GM23338 (cell line): ENCODE measurements around the gene TOMM20L. TPM values are rescaled to one million over a fixed set of nuclear protein-coding genes. Genes with fewer than 3 reads are reported as not detected.

ENCODE experiments used
- NANOG ChIP-seq: IDR thresholded peaks from 2 replicates; pipeline ENCODE4 v1.6.1; 2016; ENCODE audit warnings: antibody characterized with exemption, borderline replicate concordance
- POLR2AphosphoS5 ChIP-seq: IDR thresholded peaks from 2 replicates; pipeline ENCODE4 v1.6.1; 2016; ENCODE audit warnings: antibody characterized with exemption, low read depth
- STAT1 ChIP-seq: IDR thresholded peaks from one replicate; pipeline ENCODE4 v1.6.1; 2016; ENCODE audit warnings: antibody characterized with exemption; ENCODE audit not compliant: unreplicated experiment
- ZNF331 ChIP-seq: fragments of 250-450 bp; sonication (Bioruptor Pico); IDR thresholded peaks from 2 replicates; pipeline ENCODE4 v1.5.0; 2020; ENCODE audit warnings: low read depth, mild to moderate bottlenecking, moderate library complexity
- polyA plus RNA-seq: library from polyadenylated mRNA; unstranded; fragments of >200 nt; fragmentation: Nextera tagmentation; extraction: Ambion mirVana; gene quantifications from 2 replicates; pipeline ENCODE4 v1.2.1, GENCODE V29; 2016
- total RNA-seq: library from RNA; depleted of rRNA; stranded (reverse); fragments of >200 nt; shearing (Covaris generic); gene quantifications from 2 replicates; pipeline ENCODE4 v1.2.3, GENCODE V29; 2014
- TF ChIP-seq, protein P1 (sequence below): fragments of 250-450 bp; sonication (Bioruptor Pico); IDR thresholded peaks from 2 replicates; pipeline ENCODE4 v1.5.0; 2020; ENCODE audit warnings: mild to moderate bottlenecking, moderate library complexity
- TF ChIP-seq, protein P2 (sequence below): IDR thresholded peaks from one replicate; pipeline ENCODE4 v1.6.1; 2018; ENCODE audit warnings: antibody characterized with exemption; ENCODE audit not compliant: unreplicated experiment
- TF ChIP-seq, protein P3 (sequence below), 2 experiments: fragments of 200-600 bp in 1 of 2; sonication (generic) in 1 of 2; conservative IDR thresholded peaks; 2 replicates each; pipeline versions ENCODE4 v1.5.1 to v1.6.1; 2016 to 2017; ENCODE audit warnings: antibody characterized with exemption in 2 of 2, low read depth in 2 of 2, mild to moderate bottlenecking in 2 of 2, moderate library complexity in 1 of 2
- TF ChIP-seq, protein P4 (sequence below): IDR thresholded peaks from 2 replicates; pipeline ENCODE4 v1.6.1; 2016; ENCODE audit warnings: antibody characterized with exemption

TOMM20L gene
- total and polyA plus RNA-seq, 2 experiments from 2014 or later, result not detected

DNA sequence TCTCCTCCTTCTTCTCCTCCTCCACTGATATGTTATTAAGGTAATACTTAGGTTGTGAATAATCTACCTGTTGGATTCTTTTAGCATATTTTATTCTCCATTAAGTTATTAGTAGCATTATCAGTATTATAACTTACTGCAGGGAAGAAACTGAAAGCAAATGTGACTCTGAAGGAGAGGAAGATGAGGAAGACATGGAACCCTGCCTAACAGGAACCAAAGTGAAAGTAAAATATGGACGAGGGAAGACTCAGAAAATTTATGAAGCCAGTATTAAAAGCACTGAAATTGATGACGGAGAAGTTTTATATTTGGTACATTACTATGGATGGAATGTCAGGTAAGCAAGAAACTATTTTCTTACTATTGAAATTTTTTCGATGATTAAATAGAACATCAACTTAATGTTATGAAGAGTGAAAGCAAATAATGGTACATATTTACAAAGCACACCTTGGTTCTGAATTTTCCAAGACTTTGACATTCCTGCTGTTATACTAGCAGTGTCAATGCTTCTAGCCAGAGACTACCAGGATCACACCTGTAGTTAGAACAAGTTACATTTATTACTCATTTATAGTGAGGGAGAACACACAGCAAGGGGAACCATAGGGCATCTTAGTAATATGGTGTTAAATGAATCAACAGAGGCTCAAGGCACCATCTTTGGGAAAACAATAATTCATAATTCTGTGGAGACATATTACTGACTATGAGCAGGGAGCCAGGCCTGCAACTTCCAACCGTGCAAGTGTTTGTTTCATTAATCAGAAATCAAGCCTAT, 42.0 kb upstream of the TOMM20L start (continued):
- TF ChIP-seq, protein P1, sequence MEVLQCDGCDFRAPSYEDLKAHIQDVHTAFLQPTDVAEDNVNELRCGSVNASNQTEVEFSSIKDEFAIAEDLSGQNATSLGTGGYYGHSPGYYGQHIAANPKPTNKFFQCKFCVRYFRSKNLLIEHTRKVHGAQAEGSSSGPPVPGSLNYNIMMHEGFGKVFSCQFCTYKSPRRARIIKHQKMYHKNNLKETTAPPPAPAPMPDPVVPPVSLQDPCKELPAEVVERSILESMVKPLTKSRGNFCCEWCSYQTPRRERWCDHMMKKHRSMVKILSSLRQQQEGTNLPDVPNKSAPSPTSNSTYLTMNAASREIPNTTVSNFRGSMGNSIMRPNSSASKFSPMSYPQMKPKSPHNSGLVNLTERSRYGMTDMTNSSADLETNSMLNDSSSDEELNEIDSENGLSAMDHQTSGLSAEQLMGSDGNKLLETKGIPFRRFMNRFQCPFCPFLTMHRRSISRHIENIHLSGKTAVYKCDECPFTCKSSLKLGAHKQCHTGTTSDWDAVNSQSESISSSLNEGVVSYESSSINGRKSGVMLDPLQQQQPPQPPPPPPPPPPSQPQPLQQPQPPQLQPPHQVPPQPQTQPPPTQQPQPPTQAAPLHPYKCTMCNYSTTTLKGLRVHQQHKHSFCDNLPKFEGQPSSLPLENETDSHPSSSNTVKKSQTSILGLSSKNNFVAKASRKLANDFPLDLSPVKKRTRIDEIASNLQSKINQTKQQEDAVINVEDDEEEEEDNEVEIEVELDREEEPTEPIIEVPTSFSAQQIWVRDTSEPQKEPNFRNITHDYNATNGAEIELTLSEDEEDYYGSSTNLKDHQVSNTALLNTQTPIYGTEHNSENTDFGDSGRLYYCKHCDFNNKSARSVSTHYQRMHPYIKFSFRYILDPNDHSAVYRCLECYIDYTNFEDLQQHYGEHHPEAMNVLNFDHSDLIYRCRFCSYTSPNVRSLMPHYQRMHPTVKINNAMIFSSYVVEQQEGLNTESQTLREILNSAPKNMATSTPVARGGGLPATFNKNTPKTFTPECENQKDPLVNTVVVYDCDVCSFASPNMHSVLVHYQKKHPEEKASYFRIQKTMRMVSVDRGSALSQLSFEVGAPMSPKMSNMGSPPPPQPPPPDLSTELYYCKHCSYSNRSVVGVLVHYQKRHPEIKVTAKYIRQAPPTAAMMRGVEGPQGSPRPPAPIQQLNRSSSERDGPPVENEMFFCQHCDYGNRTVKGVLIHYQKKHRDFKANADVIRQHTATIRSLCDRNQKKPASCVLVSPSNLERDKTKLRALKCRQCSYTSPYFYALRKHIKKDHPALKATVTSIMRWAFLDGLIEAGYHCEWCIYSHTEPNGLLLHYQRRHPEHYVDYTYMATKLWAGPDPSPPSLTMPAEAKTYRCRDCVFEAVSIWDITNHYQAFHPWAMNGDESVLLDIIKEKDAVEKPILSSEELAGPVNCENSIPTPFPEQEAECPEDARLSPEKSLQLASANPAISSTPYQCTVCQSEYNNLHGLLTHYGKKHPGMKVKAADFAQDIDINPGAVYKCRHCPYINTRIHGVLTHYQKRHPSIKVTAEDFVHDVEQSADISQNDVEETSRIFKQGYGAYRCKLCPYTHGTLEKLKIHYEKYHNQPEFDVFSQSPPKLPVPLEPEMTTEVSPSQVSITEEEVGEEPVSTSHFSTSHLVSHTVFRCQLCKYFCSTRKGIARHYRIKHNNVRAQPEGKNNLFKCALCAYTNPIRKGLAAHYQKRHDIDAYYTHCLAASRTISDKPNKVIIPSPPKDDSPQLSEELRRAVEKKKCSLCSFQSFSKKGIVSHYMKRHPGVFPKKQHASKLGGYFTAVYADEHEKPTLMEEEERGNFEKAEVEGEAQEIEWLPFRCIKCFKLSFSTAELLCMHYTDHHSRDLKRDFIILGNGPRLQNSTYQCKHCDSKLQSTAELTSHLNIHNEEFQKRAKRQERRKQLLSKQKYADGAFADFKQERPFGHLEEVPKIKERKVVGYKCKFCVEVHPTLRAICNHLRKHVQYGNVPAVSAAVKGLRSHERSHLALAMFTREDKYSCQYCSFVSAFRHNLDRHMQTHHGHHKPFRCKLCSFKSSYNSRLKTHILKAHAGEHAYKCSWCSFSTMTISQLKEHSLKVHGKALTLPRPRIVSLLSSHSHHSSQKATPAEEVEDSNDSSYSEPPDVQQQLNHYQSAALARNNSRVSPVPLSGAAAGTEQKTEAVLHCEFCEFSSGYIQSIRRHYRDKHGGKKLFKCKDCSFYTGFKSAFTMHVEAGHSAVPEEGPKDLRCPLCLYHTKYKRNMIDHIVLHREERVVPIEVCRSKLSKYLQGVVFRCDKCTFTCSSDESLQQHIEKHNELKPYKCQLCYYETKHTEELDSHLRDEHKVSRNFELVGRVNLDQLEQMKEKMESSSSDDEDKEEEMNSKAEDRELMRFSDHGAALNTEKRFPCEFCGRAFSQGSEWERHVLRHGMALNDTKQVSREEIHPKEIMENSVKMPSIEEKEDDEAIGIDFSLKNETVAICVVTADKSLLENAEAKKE, result no peak
- TF ChIP-seq, protein P2, sequence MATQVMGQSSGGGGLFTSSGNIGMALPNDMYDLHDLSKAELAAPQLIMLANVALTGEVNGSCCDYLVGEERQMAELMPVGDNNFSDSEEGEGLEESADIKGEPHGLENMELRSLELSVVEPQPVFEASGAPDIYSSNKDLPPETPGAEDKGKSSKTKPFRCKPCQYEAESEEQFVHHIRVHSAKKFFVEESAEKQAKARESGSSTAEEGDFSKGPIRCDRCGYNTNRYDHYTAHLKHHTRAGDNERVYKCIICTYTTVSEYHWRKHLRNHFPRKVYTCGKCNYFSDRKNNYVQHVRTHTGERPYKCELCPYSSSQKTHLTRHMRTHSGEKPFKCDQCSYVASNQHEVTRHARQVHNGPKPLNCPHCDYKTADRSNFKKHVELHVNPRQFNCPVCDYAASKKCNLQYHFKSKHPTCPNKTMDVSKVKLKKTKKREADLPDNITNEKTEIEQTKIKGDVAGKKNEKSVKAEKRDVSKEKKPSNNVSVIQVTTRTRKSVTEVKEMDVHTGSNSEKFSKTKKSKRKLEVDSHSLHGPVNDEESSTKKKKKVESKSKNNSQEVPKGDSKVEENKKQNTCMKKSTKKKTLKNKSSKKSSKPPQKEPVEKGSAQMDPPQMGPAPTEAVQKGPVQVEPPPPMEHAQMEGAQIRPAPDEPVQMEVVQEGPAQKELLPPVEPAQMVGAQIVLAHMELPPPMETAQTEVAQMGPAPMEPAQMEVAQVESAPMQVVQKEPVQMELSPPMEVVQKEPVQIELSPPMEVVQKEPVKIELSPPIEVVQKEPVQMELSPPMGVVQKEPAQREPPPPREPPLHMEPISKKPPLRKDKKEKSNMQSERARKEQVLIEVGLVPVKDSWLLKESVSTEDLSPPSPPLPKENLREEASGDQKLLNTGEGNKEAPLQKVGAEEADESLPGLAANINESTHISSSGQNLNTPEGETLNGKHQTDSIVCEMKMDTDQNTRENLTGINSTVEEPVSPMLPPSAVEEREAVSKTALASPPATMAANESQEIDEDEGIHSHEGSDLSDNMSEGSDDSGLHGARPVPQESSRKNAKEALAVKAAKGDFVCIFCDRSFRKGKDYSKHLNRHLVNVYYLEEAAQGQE, result no peak
- TF ChIP-seq STAT1, result no peak
- TF ChIP-seq ZNF331 (CRISPR knock-in tag), result no peak
- TF ChIP-seq, protein P3, sequence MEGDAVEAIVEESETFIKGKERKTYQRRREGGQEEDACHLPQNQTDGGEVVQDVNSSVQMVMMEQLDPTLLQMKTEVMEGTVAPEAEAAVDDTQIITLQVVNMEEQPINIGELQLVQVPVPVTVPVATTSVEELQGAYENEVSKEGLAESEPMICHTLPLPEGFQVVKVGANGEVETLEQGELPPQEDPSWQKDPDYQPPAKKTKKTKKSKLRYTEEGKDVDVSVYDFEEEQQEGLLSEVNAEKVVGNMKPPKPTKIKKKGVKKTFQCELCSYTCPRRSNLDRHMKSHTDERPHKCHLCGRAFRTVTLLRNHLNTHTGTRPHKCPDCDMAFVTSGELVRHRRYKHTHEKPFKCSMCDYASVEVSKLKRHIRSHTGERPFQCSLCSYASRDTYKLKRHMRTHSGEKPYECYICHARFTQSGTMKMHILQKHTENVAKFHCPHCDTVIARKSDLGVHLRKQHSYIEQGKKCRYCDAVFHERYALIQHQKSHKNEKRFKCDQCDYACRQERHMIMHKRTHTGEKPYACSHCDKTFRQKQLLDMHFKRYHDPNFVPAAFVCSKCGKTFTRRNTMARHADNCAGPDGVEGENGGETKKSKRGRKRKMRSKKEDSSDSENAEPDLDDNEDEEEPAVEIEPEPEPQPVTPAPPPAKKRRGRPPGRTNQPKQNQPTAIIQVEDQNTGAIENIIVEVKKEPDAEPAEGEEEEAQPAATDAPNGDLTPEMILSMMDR (conservative IDR thresholded peaks at IDR 0.05; ENCODE audit: low read depth in 2 of 2), result no peak
- no peak for TF ChIP-seq NANOG
- TF ChIP-seq, protein P4, sequence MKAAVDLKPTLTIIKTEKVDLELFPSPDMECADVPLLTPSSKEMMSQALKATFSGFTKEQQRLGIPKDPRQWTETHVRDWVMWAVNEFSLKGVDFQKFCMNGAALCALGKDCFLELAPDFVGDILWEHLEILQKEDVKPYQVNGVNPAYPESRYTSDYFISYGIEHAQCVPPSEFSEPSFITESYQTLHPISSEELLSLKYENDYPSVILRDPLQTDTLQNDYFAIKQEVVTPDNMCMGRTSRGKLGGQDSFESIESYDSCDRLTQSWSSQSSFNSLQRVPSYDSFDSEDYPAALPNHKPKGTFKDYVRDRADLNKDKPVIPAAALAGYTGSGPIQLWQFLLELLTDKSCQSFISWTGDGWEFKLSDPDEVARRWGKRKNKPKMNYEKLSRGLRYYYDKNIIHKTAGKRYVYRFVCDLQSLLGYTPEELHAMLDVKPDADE, result no peak
- TF ChIP-seq POLR2AphosphoS5, result no peak
